ENCODE results near the gene ZMYM2.

- TF ChIP-seq, protein P1, sequence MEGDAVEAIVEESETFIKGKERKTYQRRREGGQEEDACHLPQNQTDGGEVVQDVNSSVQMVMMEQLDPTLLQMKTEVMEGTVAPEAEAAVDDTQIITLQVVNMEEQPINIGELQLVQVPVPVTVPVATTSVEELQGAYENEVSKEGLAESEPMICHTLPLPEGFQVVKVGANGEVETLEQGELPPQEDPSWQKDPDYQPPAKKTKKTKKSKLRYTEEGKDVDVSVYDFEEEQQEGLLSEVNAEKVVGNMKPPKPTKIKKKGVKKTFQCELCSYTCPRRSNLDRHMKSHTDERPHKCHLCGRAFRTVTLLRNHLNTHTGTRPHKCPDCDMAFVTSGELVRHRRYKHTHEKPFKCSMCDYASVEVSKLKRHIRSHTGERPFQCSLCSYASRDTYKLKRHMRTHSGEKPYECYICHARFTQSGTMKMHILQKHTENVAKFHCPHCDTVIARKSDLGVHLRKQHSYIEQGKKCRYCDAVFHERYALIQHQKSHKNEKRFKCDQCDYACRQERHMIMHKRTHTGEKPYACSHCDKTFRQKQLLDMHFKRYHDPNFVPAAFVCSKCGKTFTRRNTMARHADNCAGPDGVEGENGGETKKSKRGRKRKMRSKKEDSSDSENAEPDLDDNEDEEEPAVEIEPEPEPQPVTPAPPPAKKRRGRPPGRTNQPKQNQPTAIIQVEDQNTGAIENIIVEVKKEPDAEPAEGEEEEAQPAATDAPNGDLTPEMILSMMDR (conservative IDR thresholded peaks at IDR 0.05) = no peak
- TF ChIP-seq ZFX (IDR thresholded peaks at IDR 0.05) = no peak
Measured at GRCh38 chr13:19993024-19993423, 34.5 kb downstream of the ZMYM2 start.
